ENCODE measurements around the gene ZFPM1. TPM values are rescaled to one million over a fixed set of nuclear protein-coding genes. Genes with fewer than 3 reads are reported as not detected.
"Not testable (repeated sequence)": the region's sequence is repeated elsewhere in the genome, so short reads cannot be mapped to it uniquely, and the experiment has no call there.

The ZFPM1 gene
- polyA plus RNA-seq, 1 experiment: 0.22 TPM

DNA sequence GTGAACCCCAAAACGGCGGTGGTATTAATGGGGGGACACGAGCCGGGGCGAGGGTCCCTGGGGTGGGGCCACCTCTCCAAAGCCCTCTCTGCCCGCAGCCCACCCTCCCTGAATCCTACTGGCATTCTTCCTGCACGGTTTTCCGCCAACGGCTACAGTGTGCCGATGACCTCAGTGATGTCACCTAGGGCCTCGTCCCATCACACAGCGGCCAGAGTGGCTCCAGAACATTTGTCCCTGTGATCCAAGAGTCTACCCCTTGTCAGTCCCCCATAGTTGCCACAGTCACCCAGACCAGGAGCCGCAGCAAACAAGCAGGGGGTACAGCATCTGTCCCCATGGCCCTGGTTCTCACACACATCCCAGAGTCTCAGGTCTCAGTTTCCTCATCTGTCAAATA is 13.9 kb downstream of the ZFPM1 start:
- Histone ChIP-seq H3K36me3 (ENCODE audit: control insufficient read depth, insufficient read depth, low read length) (no peaks in the 10 kb centered on the region), H3K4me3 (ENCODE audit: low read depth, low read length) (no peak overlapping the region), H3K27me3 (ENCODE audit: control insufficient read depth, insufficient read depth, low read length) (no peaks in the 10 kb centered on the region)
- ChIA-PET CTCF (no interaction called here), POLR2A (no interaction called here)
- TF ChIP-seq, protein P1, sequence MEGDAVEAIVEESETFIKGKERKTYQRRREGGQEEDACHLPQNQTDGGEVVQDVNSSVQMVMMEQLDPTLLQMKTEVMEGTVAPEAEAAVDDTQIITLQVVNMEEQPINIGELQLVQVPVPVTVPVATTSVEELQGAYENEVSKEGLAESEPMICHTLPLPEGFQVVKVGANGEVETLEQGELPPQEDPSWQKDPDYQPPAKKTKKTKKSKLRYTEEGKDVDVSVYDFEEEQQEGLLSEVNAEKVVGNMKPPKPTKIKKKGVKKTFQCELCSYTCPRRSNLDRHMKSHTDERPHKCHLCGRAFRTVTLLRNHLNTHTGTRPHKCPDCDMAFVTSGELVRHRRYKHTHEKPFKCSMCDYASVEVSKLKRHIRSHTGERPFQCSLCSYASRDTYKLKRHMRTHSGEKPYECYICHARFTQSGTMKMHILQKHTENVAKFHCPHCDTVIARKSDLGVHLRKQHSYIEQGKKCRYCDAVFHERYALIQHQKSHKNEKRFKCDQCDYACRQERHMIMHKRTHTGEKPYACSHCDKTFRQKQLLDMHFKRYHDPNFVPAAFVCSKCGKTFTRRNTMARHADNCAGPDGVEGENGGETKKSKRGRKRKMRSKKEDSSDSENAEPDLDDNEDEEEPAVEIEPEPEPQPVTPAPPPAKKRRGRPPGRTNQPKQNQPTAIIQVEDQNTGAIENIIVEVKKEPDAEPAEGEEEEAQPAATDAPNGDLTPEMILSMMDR (IDR thresholded peaks at IDR 0.05; ENCODE audit: insufficient read depth, low read depth, low read length): no peak
- no peak for DNase-seq (ENCODE audit: low read depth)

- Histone ChIP-seq H3K36me3 (ENCODE audit: control insufficient read depth, insufficient read depth, low read length) (no peaks in the 10 kb centered on the region), H3K27me3 (ENCODE audit: control insufficient read depth, insufficient read depth, low read length) (no peaks in the 10 kb centered on the region), H3K4me3 (ENCODE audit: low read depth, low read length) (no peak overlapping the region)
- ChIA-PET POLR2A (no interaction called here), CTCF (no interaction called here)
- DNase-seq (ENCODE audit: low read depth): no peak
- TF ChIP-seq, protein P1 (IDR thresholded peaks at IDR 0.05; ENCODE audit: insufficient read depth, low read depth, low read length): no peak
Measured at GRCh38 chr16:88467541-88467944, 14.5 kb downstream of the ZFPM1 start.

DNA sequence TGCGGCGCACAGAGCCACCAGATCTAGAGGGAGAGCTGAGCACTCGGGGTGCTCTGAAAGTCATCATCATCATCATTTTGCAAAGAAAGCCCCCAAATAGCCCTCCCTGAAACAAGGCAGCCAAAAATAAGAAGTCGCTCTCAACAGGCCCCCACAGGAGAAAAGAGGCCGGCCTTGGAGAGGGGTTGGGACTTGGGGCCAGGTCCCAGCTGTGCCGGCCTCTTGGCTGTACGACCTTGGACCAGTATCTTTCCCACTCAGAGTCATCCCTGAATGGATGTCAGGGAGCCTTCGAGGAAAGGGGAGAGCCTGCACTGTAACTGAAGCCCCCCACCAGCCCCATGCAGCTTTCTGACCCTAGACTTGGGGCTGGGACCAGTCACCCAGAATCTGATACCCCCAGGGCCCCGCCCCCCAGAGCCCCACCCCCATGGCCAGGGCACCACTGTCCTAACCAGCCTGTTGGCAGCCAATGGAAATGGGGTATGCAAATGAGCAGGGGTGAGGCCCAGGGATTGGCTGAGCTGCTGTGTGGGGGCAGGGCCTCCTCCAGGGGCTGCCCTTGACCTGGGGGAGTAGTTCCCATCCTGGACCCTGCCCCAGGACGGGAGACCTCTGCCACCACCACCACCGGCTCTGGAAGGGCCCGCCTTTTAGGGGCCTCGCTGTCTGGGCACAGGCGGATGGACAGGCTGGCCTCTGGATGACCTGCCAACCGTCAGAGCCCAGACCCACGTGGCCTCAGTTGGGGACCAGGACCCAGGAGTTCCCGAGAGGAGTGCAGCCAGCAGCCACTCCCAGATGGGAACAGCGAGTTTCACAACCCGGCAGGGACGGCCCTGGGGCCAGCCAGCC is 15.4 kb downstream of the ZFPM1 start:
- DNase-seq (ENCODE audit: low read depth): no peak
- CTCF ChIA-PET: no interaction called here
- POLR2A ChIA-PET: no interaction called here
- Histone ChIP-seq H3K27me3 (ENCODE audit: control insufficient read depth, insufficient read depth, low read length) (no peaks in the 10 kb centered on the region), H3K36me3 (ENCODE audit: control insufficient read depth, insufficient read depth, low read length) (no peaks in the 10 kb centered on the region), H3K4me3 (ENCODE audit: low read depth, low read length) (no peak overlapping the region)
- TF ChIP-seq, protein P1 (IDR thresholded peaks at IDR 0.05; ENCODE audit: insufficient read depth, low read depth, low read length): no peak

GRCh38 chr16:88469615-88470395 is 16.7 kb downstream of the ZFPM1 start:
- TF ChIP-seq, protein P1 (IDR thresholded peaks at IDR 0.05; ENCODE audit: insufficient read depth, low read depth, low read length): no peak
- Histone ChIP-seq H3K36me3 (ENCODE audit: control insufficient read depth, insufficient read depth, low read length) (no peaks in the 10 kb centered on the region), H3K4me3 (ENCODE audit: low read depth, low read length) (no peak overlapping the region), H3K27me3 (ENCODE audit: control insufficient read depth, insufficient read depth, low read length) (no peaks in the 10 kb centered on the region)
- POLR2A ChIA-PET: no interaction called here
- CTCF ChIA-PET: no interaction called here
- no peak for DNase-seq (ENCODE audit: low read depth)

DNA sequence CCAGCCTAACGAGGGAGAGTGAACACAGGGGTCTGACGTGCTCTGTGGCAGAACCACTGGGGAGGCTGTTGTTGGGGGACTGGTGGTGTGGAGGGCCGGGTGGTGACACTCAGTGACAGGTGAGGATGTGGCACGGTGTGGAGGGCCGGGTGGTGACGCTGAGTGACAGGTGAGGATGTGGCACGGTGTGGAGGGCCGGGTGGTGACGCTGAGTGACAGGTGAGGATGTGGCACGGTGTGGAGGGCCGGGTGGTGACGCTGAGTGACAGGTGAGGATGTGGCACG is 17.3 kb downstream of the ZFPM1 start:
- POLR2A ChIA-PET; CTCF ChIA-PET; H3K4me3 ChIP-seq (ENCODE audit: low read depth, low read length); H3K27me3 ChIP-seq (ENCODE audit: control insufficient read depth, insufficient read depth, low read length); H3K36me3 ChIP-seq (ENCODE audit: control insufficient read depth, insufficient read depth, low read length); DNase-seq (ENCODE audit: low read depth): not testable (repeated sequence)

DNA sequence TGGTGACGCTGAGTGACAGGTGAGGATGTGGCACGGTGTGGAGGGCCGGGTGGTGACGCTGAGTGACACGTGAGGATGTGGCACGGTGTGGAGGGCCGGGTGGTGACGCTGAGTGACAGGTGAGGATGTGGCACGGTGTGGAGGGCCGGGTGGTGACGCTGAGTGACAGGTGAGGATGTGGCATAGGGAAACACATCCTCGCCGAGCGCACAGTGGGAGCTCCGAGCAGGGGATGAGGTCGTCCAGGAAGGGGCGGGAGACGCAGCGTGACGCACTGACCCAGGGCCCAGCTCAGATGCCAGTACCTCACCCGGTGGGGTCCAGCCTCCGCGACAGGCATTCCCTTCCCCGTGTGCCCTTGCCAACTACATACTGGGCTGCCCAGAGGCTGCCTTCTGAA is 17.6 kb downstream of the ZFPM1 start:
- CTCF ChIA-PET: interaction anchor here (0.7 kb wide), 1 partner anchor 10 kb away, joined by 3 read pairs; no protein-coding TSS in a partner anchor
- DNase-seq (ENCODE audit: low read depth); POLR2A ChIA-PET; H3K36me3 ChIP-seq (ENCODE audit: control insufficient read depth, insufficient read depth, low read length); H3K4me3 ChIP-seq (ENCODE audit: low read depth, low read length); H3K27me3 ChIP-seq (ENCODE audit: control insufficient read depth, insufficient read depth, low read length): not testable (repeated sequence)
